GM21619 (cell line): Measurements from ENCODE around the gene RUNX2.

Experiments used
- ATAC-seq: cut with Tn5 transposase; IDR thresholded peaks from one replicate; pipeline ENCODE4 v1.9.1; 2021; ENCODE audit not compliant: unreplicated experiment

Gene RUNX2

DNA sequence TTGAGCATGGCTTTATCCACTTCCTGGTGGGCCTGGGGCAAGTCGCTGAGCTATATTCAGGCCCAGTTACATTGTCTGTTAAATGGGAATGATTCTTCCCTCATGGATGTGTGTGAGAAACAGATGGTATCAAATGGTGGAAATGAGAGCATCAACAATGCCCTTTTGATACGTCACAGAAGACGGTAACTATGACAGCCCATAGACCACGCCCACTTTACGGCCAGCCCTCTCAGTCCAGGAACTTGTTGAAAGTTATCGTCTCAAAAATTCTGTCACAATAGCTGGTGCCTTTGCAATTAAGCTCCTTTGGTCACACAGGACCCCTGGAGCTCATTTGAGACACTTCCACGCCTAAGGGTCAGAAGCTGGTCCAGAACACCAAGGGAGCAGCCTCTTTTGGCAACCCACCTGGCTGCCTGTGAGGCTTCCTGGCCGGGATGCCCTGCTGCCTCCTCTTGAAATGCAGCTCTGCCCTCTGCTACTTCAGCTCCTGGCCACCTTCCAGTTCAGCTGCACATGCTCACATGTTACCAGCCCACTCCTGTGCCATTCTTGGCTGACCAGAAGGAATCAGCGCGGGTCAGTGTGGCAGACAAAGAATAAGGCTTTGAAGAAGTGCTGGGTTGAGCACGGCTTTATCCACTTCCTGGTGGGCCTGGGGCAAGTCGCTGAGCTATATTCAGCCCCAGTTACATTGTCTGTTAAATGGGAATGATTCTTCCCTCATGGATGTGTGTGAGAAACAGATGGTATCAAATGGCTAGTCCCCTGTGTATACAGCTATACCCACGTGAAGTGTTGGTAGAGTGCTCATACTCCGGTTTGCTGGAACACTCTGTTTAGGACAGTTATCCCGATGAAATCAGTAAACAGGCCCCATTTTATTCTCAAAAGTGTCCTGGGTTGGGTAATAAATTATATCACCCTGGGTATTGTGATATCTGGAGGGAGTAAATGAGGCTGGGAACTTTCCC is 248.8 kb downstream of the RUNX2 start:
- no peak for ATAC-seq

GRCh38 chr6:45577836-45578504 is 249.8 kb downstream of the RUNX2 start:
- no peak for ATAC-seq

DNA sequence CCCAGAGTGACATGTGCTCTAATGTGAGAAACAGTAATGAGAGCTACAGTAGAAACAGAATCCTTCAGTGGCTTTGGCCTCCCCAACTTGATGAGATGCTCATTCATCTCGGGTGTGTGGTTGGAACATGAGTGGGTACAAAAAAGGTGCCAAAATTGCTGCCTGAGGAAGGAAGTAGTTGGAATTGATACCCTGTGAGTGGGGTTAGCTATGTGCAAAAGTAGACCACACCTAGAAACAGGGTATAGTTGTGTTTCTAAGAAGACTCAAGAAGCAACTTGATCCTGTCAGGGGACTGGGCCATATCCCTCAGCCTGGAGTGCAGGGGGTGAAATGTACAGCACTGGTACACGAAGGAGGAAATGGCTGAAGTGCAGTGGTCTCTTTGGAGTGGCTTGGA is 256.0 kb downstream of the RUNX2 start:
- ATAC-seq: no peak

GRCh38 chr6:45586216-45587171 is 258.4 kb downstream of the RUNX2 start:
- ATAC-seq: no peak

DNA sequence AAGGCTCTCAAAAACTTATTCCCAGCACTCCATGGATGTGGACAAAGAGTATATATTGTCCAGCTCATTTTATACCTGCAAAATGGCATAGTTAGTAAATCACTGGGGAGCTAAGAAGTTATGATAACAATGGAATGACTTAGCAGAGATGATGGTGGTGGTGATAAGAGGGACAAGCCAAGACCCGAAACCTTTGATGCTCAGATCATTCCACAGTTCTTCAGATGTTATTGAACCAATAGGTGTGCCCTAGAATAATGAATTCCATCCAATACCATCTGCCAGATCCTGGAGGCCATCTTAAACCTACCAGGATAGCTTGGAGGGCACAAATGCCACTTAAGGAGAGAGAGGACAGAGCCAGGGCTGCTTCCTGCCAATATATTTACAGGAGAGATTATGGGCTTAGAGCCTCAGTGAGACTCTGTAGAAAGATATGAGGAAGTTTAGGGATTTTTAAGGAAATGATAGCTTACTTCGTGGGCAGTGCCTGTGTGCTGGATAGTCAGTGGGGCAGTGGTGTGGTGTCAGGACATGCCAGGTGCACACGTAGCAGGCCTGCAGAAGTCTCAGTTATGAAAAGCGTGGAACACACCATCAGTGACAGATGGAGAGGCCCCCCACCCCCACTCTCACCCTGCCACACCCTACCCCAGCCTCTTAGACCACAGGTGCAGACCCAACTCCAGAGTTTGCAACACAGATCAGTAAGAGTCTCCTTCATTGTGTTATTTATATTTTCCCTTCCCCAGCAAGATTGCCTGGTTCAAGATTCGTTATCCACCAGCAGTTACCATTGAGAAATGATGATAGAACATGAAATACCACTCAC is 259.3 kb downstream of the RUNX2 start:
- ATAC-seq: no peak

- no peak for ATAC-seq
Measured at GRCh38 chr6:45589367-45589766, 261.2 kb downstream of the RUNX2 start.

- no peak for ATAC-seq
Measured at GRCh38 chr6:45590226-45590625, 262.1 kb downstream of the RUNX2 start.

DNA sequence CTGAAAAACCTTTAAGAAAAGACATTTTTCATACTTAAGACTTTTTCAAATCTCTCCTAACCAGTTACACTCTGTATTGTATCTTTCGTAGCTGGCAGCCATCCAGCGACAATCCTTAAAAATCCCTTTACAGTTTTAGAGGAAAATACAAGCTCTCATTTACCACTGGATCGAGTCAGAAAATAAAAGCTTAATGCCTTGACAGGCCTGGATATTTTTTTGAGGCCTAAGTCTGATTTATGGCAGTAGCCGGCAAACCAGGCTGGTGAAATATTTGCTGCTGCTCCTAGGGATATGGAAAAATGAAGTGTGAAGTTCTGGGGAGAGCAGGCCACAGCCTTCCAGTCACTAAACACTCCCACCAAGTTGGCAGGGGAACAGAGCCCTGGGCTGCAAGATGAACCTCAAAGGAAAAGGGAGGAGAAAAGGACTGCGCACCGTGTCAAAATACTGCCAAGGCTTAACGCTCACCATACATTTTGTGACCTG is 262.6 kb downstream of the RUNX2 start:
- no peak for ATAC-seq

GRCh38 chr6:45591306-45591705 is 263.2 kb downstream of the RUNX2 start:
- ATAC-seq: no peak

DNA sequence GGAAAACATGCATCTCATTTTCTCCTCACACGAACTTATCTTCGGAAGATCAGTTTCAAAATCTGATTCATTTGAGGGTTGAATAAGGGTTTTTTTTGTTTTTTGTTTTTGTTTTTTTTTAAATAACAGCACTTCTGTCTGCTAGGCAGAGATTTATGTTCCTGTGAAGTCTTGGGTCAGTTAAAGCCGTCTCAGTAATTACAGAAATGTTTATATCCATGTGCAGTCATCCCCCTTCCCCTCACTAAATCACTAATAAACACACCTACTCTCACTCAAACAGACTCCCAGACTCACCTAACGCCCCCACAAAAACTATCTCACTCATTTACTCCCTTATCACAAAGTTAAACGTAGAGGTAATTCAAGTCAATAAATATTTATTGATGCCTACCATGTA is 263.8 kb downstream of the RUNX2 start:
- ATAC-seq: no peak

DNA sequence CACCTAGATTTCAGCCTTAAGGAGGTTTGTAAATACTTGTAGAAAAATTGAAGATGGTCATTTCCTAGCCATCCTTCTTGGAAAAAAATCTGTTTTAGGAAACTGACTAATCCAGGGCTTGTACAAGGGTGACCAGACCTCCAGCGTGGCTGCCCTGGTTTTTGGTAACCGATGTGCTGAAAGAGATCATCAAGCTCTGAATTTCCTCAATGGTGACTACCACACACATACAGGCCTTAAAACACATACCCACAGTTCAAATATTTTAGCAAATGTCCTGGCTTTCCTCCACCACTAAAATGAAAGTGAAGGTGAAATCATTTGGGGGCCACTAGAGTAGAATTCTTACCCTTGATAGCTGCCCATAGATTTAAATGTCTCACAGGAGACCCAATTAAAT is 264.9 kb downstream of the RUNX2 start:
- ATAC-seq: no peak

DNA sequence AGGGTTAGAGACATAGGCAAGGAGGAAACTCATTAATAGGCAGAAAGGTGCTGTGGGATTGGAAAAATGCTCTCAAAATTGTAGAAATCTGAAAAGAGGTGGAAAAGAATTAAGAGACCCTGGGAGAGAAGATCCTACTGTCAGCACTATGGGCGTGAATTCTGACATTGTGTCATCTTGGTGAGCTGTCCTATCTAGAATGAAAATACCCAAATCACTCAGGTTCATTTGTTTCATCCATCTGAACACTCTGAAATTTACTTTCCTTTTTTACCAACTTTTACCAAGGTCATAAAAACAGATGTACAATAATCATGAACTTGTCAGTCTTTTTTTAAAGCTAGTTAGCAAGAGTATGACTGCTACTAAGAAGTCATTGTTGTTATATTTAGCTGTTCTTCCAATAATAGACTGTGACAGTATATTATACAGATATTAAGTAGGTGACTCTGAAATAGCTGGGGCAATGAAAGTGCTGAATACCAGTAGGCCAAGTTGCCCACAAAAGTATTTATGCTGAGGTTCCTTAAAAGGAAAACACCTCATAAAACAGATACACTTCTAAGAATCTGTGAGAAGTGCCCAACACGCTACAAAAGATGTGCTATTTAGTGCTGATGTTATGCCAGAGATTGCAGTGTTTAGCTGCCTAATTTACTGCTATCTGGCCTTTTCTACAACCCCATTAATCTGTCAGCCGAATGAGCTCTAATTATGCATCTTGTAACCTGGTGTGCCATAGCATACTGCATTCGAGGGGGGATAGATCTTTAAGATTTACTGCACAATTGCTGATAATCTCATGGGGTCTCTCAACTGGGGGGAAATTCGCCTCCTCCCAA is 267.1 kb downstream of the RUNX2 start:
- ATAC-seq: no peak

DNA sequence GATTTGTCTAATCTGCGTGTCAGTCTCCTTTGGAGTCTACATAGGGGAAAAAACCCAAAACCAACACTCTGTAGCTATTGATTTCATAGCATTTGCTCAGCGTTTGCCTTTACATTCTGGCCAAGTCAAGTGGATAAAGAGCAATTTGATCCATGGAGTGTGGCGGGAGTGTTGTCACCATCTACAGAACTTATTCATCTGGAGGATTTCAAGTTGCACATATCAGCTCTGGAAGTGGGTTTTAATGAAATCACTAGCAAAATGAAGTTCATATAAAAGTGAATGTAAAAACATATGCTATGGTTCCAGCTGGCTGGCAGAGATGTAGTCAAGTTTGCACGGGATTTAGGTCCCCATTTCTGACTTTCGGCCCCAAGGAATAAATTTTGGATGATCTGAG is 269.3 kb downstream of the RUNX2 start:
- ATAC-seq: no peak

DNA sequence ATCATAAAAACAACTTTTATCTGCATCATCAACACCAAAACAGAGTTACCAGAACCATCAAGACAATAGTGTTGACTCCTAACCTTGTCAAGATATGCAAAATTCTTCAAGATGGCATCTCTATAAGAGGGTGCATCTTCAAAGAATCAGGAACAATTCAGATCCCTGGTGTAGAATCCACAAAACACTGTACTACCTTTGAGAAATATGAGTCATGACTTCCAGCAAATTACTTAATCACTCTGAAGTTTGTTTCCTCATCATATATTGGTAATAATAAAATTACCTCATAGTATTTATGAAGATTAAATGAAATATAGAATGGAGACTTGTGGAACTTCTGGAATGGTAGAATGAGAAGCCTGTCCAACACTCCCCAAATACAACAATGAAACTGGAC is 270.9 kb downstream of the RUNX2 start:
- no peak for ATAC-seq

DNA sequence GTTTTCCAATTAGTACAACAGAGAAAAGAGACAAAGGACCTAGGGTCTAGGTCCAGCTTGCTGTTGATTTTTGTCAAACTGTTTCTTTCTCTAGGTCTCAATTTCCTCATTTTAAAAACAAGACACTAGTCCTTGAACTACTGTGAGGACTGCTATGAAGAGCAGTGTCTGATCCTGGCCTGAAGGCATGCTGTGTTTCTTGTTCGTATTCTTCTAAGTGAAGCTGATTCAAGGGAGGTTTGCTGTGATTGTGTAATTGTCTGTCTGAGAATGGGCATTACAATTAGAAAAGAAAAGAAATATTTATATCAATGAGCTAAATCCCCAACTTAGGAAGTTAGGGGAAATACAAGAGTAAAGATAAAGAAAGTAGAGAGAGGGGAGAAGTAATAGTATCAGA is 277.8 kb downstream of the RUNX2 start:
- no peak for ATAC-seq

GRCh38 chr6:45606831-45607400 is 278.8 kb downstream of the RUNX2 start:
- no peak for ATAC-seq

DNA sequence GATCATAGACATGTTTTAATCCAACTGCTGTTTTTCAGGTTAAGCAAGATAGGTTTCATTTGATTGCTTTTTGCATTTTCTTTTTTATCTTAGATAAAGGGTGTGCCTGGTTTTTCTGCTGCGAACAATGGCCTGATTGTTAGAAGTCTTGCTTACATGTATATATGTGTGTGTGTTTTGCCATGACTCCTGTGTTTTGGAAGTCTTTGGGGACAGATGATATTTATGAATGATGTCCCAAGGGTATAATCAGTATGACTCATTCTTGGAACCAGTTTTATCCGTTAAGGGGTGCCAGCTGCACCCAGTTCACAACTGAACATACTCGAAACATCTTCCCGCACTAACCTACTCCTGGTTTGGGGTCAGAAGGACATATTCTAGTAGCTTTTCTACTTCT is 279.7 kb downstream of the RUNX2 start:
- no peak for ATAC-seq

- no peak for ATAC-seq
Measured at GRCh38 chr6:45608252-45608913, 280.3 kb downstream of the RUNX2 start.
